ENCODE measurements around the gene UBE2Q2. TPM values are rescaled to one million over a fixed set of nuclear protein-coding genes. Genes with fewer than 3 reads are reported as not detected.
"Not testable (repeated sequence)": the region's sequence is repeated elsewhere in the genome, so short reads cannot be mapped to it uniquely, and the experiment has no call there.

Gene UBE2Q2
- total RNA-seq, 3 donors from 2014 or later (not counting 1 experiment from before 2014, with no cell fraction given) = 39.5 to 64.6 (median 63.9) TPM

DNA sequence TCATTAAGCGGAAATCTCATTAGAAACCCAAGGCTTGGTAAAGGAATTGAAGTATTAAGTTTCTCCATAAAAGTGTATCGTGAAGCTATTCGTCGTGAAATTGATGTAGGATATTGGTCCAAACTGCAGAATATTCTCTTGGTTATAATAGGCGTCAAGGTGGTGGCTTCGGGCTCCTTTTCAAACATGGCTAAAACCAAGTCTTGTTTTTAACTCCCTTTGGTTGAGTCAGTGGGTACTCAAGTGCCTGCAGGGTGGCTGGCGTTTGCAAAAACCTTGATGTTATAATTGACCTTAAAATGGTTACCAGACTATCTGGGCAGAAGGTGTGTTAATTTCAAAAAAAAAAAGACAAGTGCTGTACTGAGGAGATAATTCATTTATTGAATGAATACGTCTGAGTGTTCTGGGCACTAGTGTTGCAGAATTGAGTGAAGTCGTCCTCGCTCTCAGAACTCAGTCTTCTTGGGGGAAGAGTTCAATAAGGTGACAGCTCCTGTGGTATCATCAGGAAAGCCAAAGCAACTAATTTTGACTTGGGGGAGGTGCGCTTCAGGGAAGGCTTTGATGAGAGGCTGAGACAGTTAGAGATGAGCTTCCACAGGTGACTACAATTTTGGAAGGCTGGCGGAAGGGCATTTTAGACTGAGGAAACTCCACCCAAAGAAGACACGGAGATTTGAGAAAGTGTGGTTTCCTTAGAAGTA is 1.5 kb downstream of the UBE2Q2 start:
- no peaks in the 10 kb centered on the region for H3K36me3 ChIP-seq (ENCODE audit: control insufficient read depth, insufficient read depth, low read length)
- Mint-ChIP-seq H3K4me1 (peaks cover 60 to 61% of the 10 kb centered on the region in 2 donors), H3K9me3 (no peaks in the 10 kb centered on the region), H3K27me3 (ENCODE audit: low read depth in 2 of 2) (no peaks in the 10 kb centered on the region), H3K4me3 (peak overlapping the region; percentile 96), H3K27ac (peak overlapping the region; percentile 52 to 70), H3K36me3 (no peaks in the 10 kb centered on the region)
- DNase-seq (peak in 1 of 2 donors; percentile 46), ATAC-seq (no peak)
- no peaks in the 10 kb centered on the region for H3K9me3 ChIP-seq (ENCODE audit: control insufficient read depth, insufficient read depth, low read length)
- H3K4me1 ChIP-seq (ENCODE audit: control insufficient read depth, insufficient read depth, low read length) = peaks cover 28% of the 10 kb centered on the region
- H3K27ac ChIP-seq (ENCODE audit: low read length) = peak overlapping the region; percentile 76
- intact Hi-C loops (cut with micrococcal nuclease) = loop anchor here (10.0 kb wide), 1 partner anchor 60 kb away; the partner anchor contains the start of gene FBXO22
- WGBS (ENCODE audit: insufficient coverage) = 26% methylated on average over 13 of the region's 13 CpGs
- no peaks in the 10 kb centered on the region for H3K27me3 ChIP-seq (ENCODE audit: control insufficient read depth, insufficient read depth, low read length)
- H3K4me3 ChIP-seq (ENCODE audit: low read length) = peak overlapping the region; percentile 73
- TF ChIP-seq, protein P1, sequence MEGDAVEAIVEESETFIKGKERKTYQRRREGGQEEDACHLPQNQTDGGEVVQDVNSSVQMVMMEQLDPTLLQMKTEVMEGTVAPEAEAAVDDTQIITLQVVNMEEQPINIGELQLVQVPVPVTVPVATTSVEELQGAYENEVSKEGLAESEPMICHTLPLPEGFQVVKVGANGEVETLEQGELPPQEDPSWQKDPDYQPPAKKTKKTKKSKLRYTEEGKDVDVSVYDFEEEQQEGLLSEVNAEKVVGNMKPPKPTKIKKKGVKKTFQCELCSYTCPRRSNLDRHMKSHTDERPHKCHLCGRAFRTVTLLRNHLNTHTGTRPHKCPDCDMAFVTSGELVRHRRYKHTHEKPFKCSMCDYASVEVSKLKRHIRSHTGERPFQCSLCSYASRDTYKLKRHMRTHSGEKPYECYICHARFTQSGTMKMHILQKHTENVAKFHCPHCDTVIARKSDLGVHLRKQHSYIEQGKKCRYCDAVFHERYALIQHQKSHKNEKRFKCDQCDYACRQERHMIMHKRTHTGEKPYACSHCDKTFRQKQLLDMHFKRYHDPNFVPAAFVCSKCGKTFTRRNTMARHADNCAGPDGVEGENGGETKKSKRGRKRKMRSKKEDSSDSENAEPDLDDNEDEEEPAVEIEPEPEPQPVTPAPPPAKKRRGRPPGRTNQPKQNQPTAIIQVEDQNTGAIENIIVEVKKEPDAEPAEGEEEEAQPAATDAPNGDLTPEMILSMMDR (IDR thresholded peaks at IDR 0.05) = no peak

DNA sequence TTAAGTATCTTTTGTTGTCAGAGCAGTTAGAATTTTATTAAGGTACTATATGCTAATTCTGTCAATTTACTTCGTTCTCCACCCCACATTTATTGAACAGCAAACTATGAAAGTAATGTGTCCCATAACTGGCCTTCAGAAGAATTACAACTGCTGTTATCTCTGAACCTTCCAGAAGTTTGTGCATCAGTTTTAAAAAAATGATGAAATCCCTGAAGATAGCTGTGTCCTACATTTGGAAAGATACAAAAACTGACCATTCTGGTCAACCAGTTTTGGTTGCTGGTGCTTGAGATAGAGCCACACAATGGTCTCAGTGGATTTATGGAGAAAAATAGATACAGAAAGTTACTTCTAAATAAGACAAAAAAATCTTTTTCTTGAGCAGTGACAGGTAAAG is 5.9 kb downstream of the UBE2Q2 start:
- no peak overlapping the region for H3K4me3 ChIP-seq (ENCODE audit: low read length)
- Mint-ChIP-seq H3K36me3 (no peaks in the 10 kb centered on the region), H3K27me3 (ENCODE audit: low read depth in 2 of 2) (no peaks in the 10 kb centered on the region), H3K4me3 (no peak overlapping the region), H3K27ac (no peak overlapping the region), H3K9me3 (no peaks in the 10 kb centered on the region), H3K4me1 (peaks cover 72 to 82% of the 10 kb centered on the region in 2 donors)
- no peak overlapping the region for H3K27ac ChIP-seq (ENCODE audit: low read length)
- H3K9me3 ChIP-seq (ENCODE audit: control insufficient read depth, insufficient read depth, low read length) = no peaks in the 10 kb centered on the region
- TF ChIP-seq, protein P1 (IDR thresholded peaks at IDR 0.05) = no peak
- WGBS (ENCODE audit: insufficient coverage) = 100% methylated on average over 1 of the region's 1 CpG
- intact Hi-C loops (cut with micrococcal nuclease) = loop anchor here (10.0 kb wide), 1 partner anchor 56 kb away; the partner anchor contains the start of gene FBXO22
- peaks cover 2% of the 10 kb centered on the region for H3K36me3 ChIP-seq (ENCODE audit: control insufficient read depth, insufficient read depth, low read length)
- H3K27me3 ChIP-seq (ENCODE audit: control insufficient read depth, insufficient read depth, low read length) = no peaks in the 10 kb centered on the region
- no peak for ATAC-seq
- peaks cover 22% of the 10 kb centered on the region for H3K4me1 ChIP-seq (ENCODE audit: control insufficient read depth, insufficient read depth, low read length)
- DNase-seq = no peak

DNA sequence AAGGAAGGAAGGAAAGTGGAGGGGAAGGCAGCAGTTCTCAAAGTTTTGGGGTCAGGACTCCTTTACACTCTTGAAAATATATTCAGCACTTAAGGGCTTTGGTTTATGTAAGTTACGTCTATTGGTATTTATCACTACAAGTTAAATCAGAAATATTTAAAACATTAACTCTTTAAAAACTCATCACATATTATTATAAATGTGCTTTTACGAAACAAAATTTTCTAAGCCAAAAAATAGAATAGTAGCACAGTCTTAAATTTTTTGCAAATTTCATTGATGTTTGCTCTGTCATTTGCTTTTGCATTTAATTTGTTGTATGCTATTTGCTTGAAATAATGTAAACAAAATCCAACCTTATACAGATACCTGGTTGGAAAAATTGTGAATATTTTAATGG is 7.5 kb downstream of the UBE2Q2 start:
- peaks cover 59 to 69% of the 10 kb centered on the region in 2 donors for H3K4me1 Mint-ChIP-seq
- H3K27ac Mint-ChIP-seq = no peak overlapping the region
- Histone ChIP-seq H3K4me1 (ENCODE audit: control insufficient read depth, insufficient read depth, low read length) (peaks cover 7% of the 10 kb centered on the region), H3K27ac (ENCODE audit: low read length) (no peak overlapping the region), H3K4me3 (ENCODE audit: low read length) (no peak overlapping the region), H3K27me3 (ENCODE audit: control insufficient read depth, insufficient read depth, low read length) (no peaks in the 10 kb centered on the region), H3K9me3 (ENCODE audit: control insufficient read depth, insufficient read depth, low read length) (no peaks in the 10 kb centered on the region), H3K36me3 (ENCODE audit: control insufficient read depth, insufficient read depth, low read length) (peaks cover 9% of the 10 kb centered on the region)
- TF ChIP-seq, protein P1 (IDR thresholded peaks at IDR 0.05) = no peak
- no peaks in the 10 kb centered on the region for H3K9me3 Mint-ChIP-seq
- H3K36me3 Mint-ChIP-seq = no peaks in the 10 kb centered on the region
- H3K4me3 Mint-ChIP-seq = no peak overlapping the region
- intact Hi-C loops (cut with micrococcal nuclease) = no loop called here
- ATAC-seq (no peak), DNase-seq (no peak)
- H3K27me3 Mint-ChIP-seq (ENCODE audit: low read depth in 2 of 2) = no peaks in the 10 kb centered on the region
- no CpG with 5 or more reads among the region's 2 CpGs for whole genome bisulfite sequencing (ENCODE audit: insufficient coverage)

DNA sequence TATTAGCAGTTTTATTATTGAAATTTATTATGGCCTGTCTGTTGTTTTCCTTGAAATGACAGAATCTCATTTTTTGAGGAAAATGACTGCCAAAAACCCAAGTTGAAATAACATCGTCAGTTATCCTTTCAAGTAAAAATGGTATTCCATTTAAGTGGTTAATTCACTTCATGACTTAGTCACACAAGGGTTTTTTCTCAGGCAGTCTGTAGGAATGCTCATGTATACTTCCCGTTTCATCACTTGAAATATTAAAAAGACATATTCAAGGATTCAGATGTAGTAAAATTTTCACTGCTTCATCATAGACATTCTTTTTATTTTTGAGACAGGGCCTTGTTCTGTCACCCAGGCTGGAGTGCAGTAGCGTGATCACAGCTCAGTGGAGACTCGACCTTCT is 8.3 kb downstream of the UBE2Q2 start:
- H3K4me3 Mint-ChIP-seq; ATAC-seq; intact Hi-C loops (cut with micrococcal nuclease); H3K9me3 ChIP-seq (ENCODE audit: control insufficient read depth, insufficient read depth, low read length); H3K27me3 Mint-ChIP-seq (ENCODE audit: low read depth in 2 of 2); H3K27ac ChIP-seq (ENCODE audit: low read length); H3K36me3 Mint-ChIP-seq; H3K27ac Mint-ChIP-seq; DNase-seq; H3K27me3 ChIP-seq (ENCODE audit: control insufficient read depth, insufficient read depth, low read length); H3K4me1 ChIP-seq (ENCODE audit: control insufficient read depth, insufficient read depth, low read length); H3K9me3 Mint-ChIP-seq; H3K4me3 ChIP-seq (ENCODE audit: low read length): not testable (repeated sequence)
- peaks cover 54 to 62% of the 10 kb centered on the region in 2 donors for H3K4me1 Mint-ChIP-seq
- peaks cover 11% of the 10 kb centered on the region for H3K36me3 ChIP-seq (ENCODE audit: control insufficient read depth, insufficient read depth, low read length)
- 88% methylated on average over 3 of the region's 4 CpGs for WGBS (ENCODE audit: insufficient coverage)

Measured in natural killer cell (primary cell).